ENCODE results near the gene ROBO1. TPM values are rescaled to one million over a fixed set of nuclear protein-coding genes. Genes with fewer than 3 reads are reported as not detected.

Gene ROBO1
- total and polyA plus RNA-seq, 2 donors (not counting 1 experiment from before 2014, with no cell fraction given) = 0.27 to 3.2 TPM

DNA sequence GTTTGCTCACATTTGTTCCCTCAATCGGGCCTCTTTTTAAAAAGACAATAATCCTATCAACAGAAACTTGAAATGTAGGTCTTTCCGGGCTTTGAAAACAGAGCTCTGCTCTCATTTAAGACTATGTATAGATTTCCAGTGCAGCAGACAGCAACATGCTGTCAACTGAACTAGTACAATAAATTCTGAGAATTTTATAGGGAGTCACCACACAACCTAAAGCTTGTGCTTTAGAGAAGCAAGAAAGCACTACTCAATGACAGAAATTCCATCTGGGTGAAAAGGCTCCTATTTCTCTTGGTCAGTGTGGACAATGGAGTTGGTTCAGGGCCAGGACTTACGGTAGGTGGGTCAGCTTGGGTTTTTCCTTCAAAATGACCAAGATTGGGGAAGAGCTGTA, 583.5 kb downstream of the ROBO1 start:
- no peak for TF ChIP-seq EZH2 (IDR thresholded peaks at IDR 0.05; ENCODE audit: borderline replicate concordance, insufficient read depth, low read depth, low read length, poor library complexity, severe bottlenecking)
- TF ChIP-seq, protein P1, sequence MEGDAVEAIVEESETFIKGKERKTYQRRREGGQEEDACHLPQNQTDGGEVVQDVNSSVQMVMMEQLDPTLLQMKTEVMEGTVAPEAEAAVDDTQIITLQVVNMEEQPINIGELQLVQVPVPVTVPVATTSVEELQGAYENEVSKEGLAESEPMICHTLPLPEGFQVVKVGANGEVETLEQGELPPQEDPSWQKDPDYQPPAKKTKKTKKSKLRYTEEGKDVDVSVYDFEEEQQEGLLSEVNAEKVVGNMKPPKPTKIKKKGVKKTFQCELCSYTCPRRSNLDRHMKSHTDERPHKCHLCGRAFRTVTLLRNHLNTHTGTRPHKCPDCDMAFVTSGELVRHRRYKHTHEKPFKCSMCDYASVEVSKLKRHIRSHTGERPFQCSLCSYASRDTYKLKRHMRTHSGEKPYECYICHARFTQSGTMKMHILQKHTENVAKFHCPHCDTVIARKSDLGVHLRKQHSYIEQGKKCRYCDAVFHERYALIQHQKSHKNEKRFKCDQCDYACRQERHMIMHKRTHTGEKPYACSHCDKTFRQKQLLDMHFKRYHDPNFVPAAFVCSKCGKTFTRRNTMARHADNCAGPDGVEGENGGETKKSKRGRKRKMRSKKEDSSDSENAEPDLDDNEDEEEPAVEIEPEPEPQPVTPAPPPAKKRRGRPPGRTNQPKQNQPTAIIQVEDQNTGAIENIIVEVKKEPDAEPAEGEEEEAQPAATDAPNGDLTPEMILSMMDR (IDR thresholded peaks at IDR 0.05) = no peak
- Mint-ChIP-seq H3K27me3 (no peaks in the 10 kb centered on the region), H3K4me1 (no peaks in the 10 kb centered on the region), H3K4me3 (no peak overlapping the region), H3K9me3 (ENCODE audit: insufficient read depth) (peaks cover 2% of the 10 kb centered on the region), H3K27ac (no peak overlapping the region)
- no peak overlapping the region for H3K4me2 ChIP-seq (replicated peaks; ENCODE audit: low read depth, low read length, poor library complexity, severe bottlenecking)
- no peaks in the 10 kb centered on the region for H3K4me1 ChIP-seq (ENCODE audit: control insufficient read depth in 2 of 2, insufficient read depth in 2 of 2, low read length in 2 of 2)
- H3K27ac ChIP-seq (ENCODE audit: low read length in 2 of 2) = no peak overlapping the region
- no peaks in the 10 kb centered on the region for H3K36me3 ChIP-seq (replicated peaks in 1 of 2; ENCODE audit: control extremely low read depth in 1 of 2, control insufficient read depth in 1 of 2, extremely low read depth in 1 of 2, insufficient read depth in 2 of 2, low read length in 1 of 2)
- DNase-seq = no peak
- POLR2A ChIA-PET = no interaction called here
- H3K9me3 ChIP-seq (ENCODE audit: control extremely low read depth in 1 of 3, control insufficient read depth in 2 of 3, insufficient read depth in 1 of 3, low read length in 2 of 3) = peaks cover 0 to 7% (median 0%) of the 10 kb centered on the region in 3 donors
- intact Hi-C loops (cut with micrococcal nuclease) = no loop called here
- H3K4me3 ChIP-seq (ENCODE audit: control extremely low read depth in 1 of 5, extremely low read depth in 1 of 5, insufficient read depth in 1 of 5, low read depth in 2 of 5, low read length in 4 of 5) = no peak overlapping the region
- no peak overlapping the region for H3K9ac ChIP-seq (ENCODE audit: low read length)
- 49% methylated on average over 3 of the region's 3 CpGs for WGBS (ENCODE audit: insufficient coverage)
- no peaks in the 10 kb centered on the region for H3K79me2 ChIP-seq (ENCODE audit: control insufficient read depth, insufficient read depth, low read length)
- no peak overlapping the region for H2AFZ ChIP-seq (ENCODE audit: insufficient read depth, low read depth, low read length, poor library complexity, severe bottlenecking)
- CTCF ChIA-PET = no interaction called here
- H4K20me1 ChIP-seq (ENCODE audit: control insufficient read depth, insufficient read depth, low read length, poor library complexity, severe bottlenecking) = no peaks in the 10 kb centered on the region
- no peak for ATAC-seq (ENCODE audit: low read depth)
- no peaks in the 10 kb centered on the region for H3K27me3 ChIP-seq (replicated peaks in 1 of 4; ENCODE audit: control extremely low read depth in 1 of 4, control insufficient read depth in 3 of 4, insufficient read depth in 4 of 4, low read length in 3 of 4)

DNA sequence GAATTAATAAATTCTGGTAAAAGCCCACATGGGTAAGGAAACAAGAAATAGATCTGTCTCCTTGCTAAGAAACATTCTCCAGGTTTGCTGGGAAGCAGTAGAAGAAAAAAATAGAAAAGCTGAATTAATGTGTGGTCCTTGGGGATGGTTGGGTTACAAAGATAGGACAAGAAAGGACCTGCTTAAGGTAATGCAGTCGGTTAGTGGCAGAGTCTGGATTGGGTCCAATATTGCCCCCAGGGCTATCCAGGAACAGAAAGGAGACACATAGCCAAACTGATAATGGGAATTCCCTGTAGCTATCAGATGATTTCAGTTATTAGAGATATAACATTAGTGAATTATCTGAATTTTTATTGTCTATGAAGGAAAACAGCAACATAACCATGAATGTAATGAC, 584.3 kb downstream of the ROBO1 start:
- no peak for DNase-seq
- Histone ChIP-seq H3K9ac (ENCODE audit: low read length) (no peak overlapping the region), H3K27me3 (replicated peaks in 1 of 4; ENCODE audit: control extremely low read depth in 1 of 4, control insufficient read depth in 3 of 4, insufficient read depth in 4 of 4, low read length in 3 of 4) (no peaks in the 10 kb centered on the region), H2AFZ (ENCODE audit: insufficient read depth, low read depth, low read length, poor library complexity, severe bottlenecking) (no peak overlapping the region), H3K79me2 (ENCODE audit: control insufficient read depth, insufficient read depth, low read length) (no peaks in the 10 kb centered on the region), H3K36me3 (replicated peaks in 1 of 2; ENCODE audit: control extremely low read depth in 1 of 2, control insufficient read depth in 1 of 2, extremely low read depth in 1 of 2, insufficient read depth in 2 of 2, low read length in 1 of 2) (no peaks in the 10 kb centered on the region), H3K4me2 (replicated peaks; ENCODE audit: low read depth, low read length, poor library complexity, severe bottlenecking) (no peak overlapping the region), H3K4me1 (ENCODE audit: control insufficient read depth in 2 of 2, insufficient read depth in 2 of 2, low read length in 2 of 2) (no peaks in the 10 kb centered on the region), H4K20me1 (ENCODE audit: control insufficient read depth, insufficient read depth, low read length, poor library complexity, severe bottlenecking) (no peaks in the 10 kb centered on the region), H3K27ac (ENCODE audit: low read length in 2 of 2) (no peak overlapping the region), H3K9me3 (ENCODE audit: control extremely low read depth in 1 of 3, control insufficient read depth in 2 of 3, insufficient read depth in 1 of 3, low read length in 2 of 3) (peaks cover 0 to 7% (median 0%) of the 10 kb centered on the region in 3 donors), H3K4me3 (ENCODE audit: control extremely low read depth in 1 of 5, extremely low read depth in 1 of 5, insufficient read depth in 1 of 5, low read depth in 2 of 5, low read length in 4 of 5) (no peak overlapping the region)
- no peak for TF ChIP-seq EZH2 (IDR thresholded peaks at IDR 0.05; ENCODE audit: borderline replicate concordance, insufficient read depth, low read depth, low read length, poor library complexity, severe bottlenecking)
- TF ChIP-seq, protein P1 (IDR thresholded peaks at IDR 0.05) = no peak
- intact Hi-C loops (cut with micrococcal nuclease) = no loop called here
- no peak overlapping the region for H3K27ac Mint-ChIP-seq
- ChIA-PET CTCF (no interaction called here), POLR2A (no interaction called here)
- H3K4me1 Mint-ChIP-seq = no peaks in the 10 kb centered on the region
- H3K4me3 Mint-ChIP-seq = no peak overlapping the region
- H3K27me3 Mint-ChIP-seq = no peaks in the 10 kb centered on the region
- 100% methylated on average over 1 of the region's 1 CpG for WGBS (ENCODE audit: insufficient coverage)
- peaks cover 2% of the 10 kb centered on the region for H3K9me3 Mint-ChIP-seq (ENCODE audit: insufficient read depth)
- no peak for ATAC-seq (ENCODE audit: low read depth)

Data from B cell (primary cell).